ENCODE data around the gene MACROH2A1. TPM values are rescaled to one million over a fixed set of nuclear protein-coding genes. Genes with fewer than 3 reads are reported as not detected.

Gene MACROH2A1
- total and polyA plus RNA-seq, 5 donors: 128 to 160 (median 146) TPM

- no peaks in the 10 kb centered on the region for H3K9me3 ChIP-seq (ENCODE audit: control insufficient read depth, low read length)
- H3K27ac ChIP-seq (ENCODE audit: low read length): peak overlapping the region; percentile 3
- ATAC-seq (no peak), DNase-seq (no peak)
- intact Hi-C loops (cut with DNase I): no loop called here
- H3K27me3 ChIP-seq (ENCODE audit: control insufficient read depth, insufficient read depth): no peaks in the 10 kb centered on the region
- WGBS: 42% methylated on average over 4 of the region's 4 CpGs
- no peak overlapping the region for H3K4me3 ChIP-seq (ENCODE audit: low read length)
- peaks cover 48% of the 10 kb centered on the region for H3K4me1 ChIP-seq (ENCODE audit: control insufficient read depth, insufficient read depth, low read length)
These were observed 3.2 kb downstream of the MACROH2A1 start for GRCh38 chr5:135395866-135396265.

- 54% methylated on average over 5 of the region's 5 CpGs for WGBS
- Histone ChIP-seq H3K27me3 (ENCODE audit: control insufficient read depth, insufficient read depth) (no peaks in the 10 kb centered on the region), H3K9me3 (ENCODE audit: control insufficient read depth, low read length) (no peaks in the 10 kb centered on the region), H3K4me3 (ENCODE audit: low read length) (no peak overlapping the region), H3K4me1 (ENCODE audit: control insufficient read depth, insufficient read depth, low read length) (peaks cover 52% of the 10 kb centered on the region), H3K27ac (ENCODE audit: low read length) (peak overlapping the region; percentile 37)
- DNase-seq (no peak), ATAC-seq (no peak)
- intact Hi-C loops (cut with DNase I): no loop called here
These were observed 3.6 kb downstream of the MACROH2A1 start for GRCh38 chr5:135395451-135395850.

- DNase-seq (no peak), ATAC-seq (no peak)
- intact Hi-C loops (cut with DNase I): no loop called here
- Histone ChIP-seq H3K27me3 (ENCODE audit: control insufficient read depth, insufficient read depth) (no peaks in the 10 kb centered on the region), H3K9me3 (ENCODE audit: control insufficient read depth, low read length) (no peaks in the 10 kb centered on the region), H3K4me1 (ENCODE audit: control insufficient read depth, insufficient read depth, low read length) (peaks cover 57% of the 10 kb centered on the region), H3K4me3 (ENCODE audit: low read length) (no peak overlapping the region), H3K27ac (ENCODE audit: low read length) (peak overlapping the region; percentile 5)
- 63% methylated on average over 1 of the region's 1 CpG for WGBS
These were observed 4.9 kb downstream of the MACROH2A1 start for GRCh38 chr5:135394095-135394494.

- Histone ChIP-seq H3K4me3 (ENCODE audit: low read length) (no peak overlapping the region), H3K9me3 (ENCODE audit: control insufficient read depth, low read length) (no peaks in the 10 kb centered on the region), H3K27ac (ENCODE audit: low read length) (peak overlapping the region; percentile 5), H3K27me3 (ENCODE audit: control insufficient read depth, insufficient read depth) (no peaks in the 10 kb centered on the region), H3K4me1 (ENCODE audit: control insufficient read depth, insufficient read depth, low read length) (peaks cover 57% of the 10 kb centered on the region)
- ATAC-seq (no peak), DNase-seq (no peak)
- intact Hi-C loops (cut with DNase I): no loop called here
- whole genome bisulfite sequencing: 90% methylated on average over 3 of the region's 3 CpGs
These were observed 5.3 kb downstream of the MACROH2A1 start for GRCh38 chr5:135393691-135394090.

- H3K27me3 ChIP-seq (ENCODE audit: control insufficient read depth, insufficient read depth): no peaks in the 10 kb centered on the region
- DNase-seq (no peak), ATAC-seq (peak in 1 of 2 donors; percentile 15)
- intact Hi-C loops (cut with DNase I): no loop called here
- H3K4me1 ChIP-seq (ENCODE audit: control insufficient read depth, insufficient read depth, low read length): peaks cover 57% of the 10 kb centered on the region
- H3K4me3 ChIP-seq (ENCODE audit: low read length): no peak overlapping the region
- no peaks in the 10 kb centered on the region for H3K9me3 ChIP-seq (ENCODE audit: control insufficient read depth, low read length)
- 67% methylated on average over 1 of the region's 1 CpG for WGBS
- H3K27ac ChIP-seq (ENCODE audit: low read length): peak overlapping the region; percentile 31
These were observed 5.8 kb downstream of the MACROH2A1 start for GRCh38 chr5:135393229-135393628.

- ATAC-seq (peak; percentile 17 to 32), DNase-seq (no peak)
- no peak overlapping the region for H3K4me3 ChIP-seq (ENCODE audit: low read length)
- intact Hi-C loops (cut with DNase I): no loop called here
- H3K27ac ChIP-seq (ENCODE audit: low read length): peak overlapping the region; percentile 84
- H3K4me1 ChIP-seq (ENCODE audit: control insufficient read depth, insufficient read depth, low read length): peaks cover 59% of the 10 kb centered on the region
- H3K27me3 ChIP-seq (ENCODE audit: control insufficient read depth, insufficient read depth): no peaks in the 10 kb centered on the region
- WGBS: 74% methylated on average over 2 of the region's 2 CpGs
- H3K9me3 ChIP-seq (ENCODE audit: control insufficient read depth, low read length): no peaks in the 10 kb centered on the region
These were observed 6.8 kb downstream of the MACROH2A1 start for GRCh38 chr5:135392256-135392655.

GRCh38 chr5:135391869-135392255 lies 7.2 kb downstream of the MACROH2A1 start:
- Histone ChIP-seq H3K27ac (ENCODE audit: low read length) (peak overlapping the region; percentile 84), H3K27me3 (ENCODE audit: control insufficient read depth, insufficient read depth) (no peaks in the 10 kb centered on the region), H3K9me3 (ENCODE audit: control insufficient read depth, low read length) (no peaks in the 10 kb centered on the region), H3K4me1 (ENCODE audit: control insufficient read depth, insufficient read depth, low read length) (peaks cover 60% of the 10 kb centered on the region), H3K4me3 (ENCODE audit: low read length) (no peak overlapping the region)
- intact Hi-C loops (cut with DNase I): no loop called here
- DNase-seq (peak in 2 of 3 donors; percentile 66 to 68), ATAC-seq (peak; percentile 52 to 66)
- 61% methylated on average over 2 of the region's 2 CpGs for WGBS

- DNase-seq: no peak
- H3K27me3 ChIP-seq (ENCODE audit: control insufficient read depth, insufficient read depth): no peaks in the 10 kb centered on the region
- peak overlapping the region; percentile 84 for H3K27ac ChIP-seq (ENCODE audit: low read length)
- intact Hi-C loops (cut with DNase I): no loop called here
- no peaks in the 10 kb centered on the region for H3K9me3 ChIP-seq (ENCODE audit: control insufficient read depth, low read length)
- no peak for ATAC-seq
- 73% methylated on average over 6 of the region's 6 CpGs for WGBS
- peaks cover 63% of the 10 kb centered on the region for H3K4me1 ChIP-seq (ENCODE audit: control insufficient read depth, insufficient read depth, low read length)
- no peak overlapping the region for H3K4me3 ChIP-seq (ENCODE audit: low read length)
These were observed 7.7 kb downstream of the MACROH2A1 start for GRCh38 chr5:135391116-135391868.

- H3K4me1 ChIP-seq (ENCODE audit: control insufficient read depth, insufficient read depth, low read length): peaks cover 62% of the 10 kb centered on the region
- 94% methylated on average over 16 of the region's 16 CpGs for WGBS
These were observed 10.1 kb downstream of the MACROH2A1 start for GRCh38 chr5:135388860-135389435.

GRCh38 chr5:135387629-135387960 lies 11.4 kb downstream of the MACROH2A1 start:
- no peaks in the 10 kb centered on the region for H3K9me3 ChIP-seq (ENCODE audit: control insufficient read depth, low read length)
- H3K27me3 ChIP-seq (ENCODE audit: control insufficient read depth, insufficient read depth): no peaks in the 10 kb centered on the region
- ATAC-seq (no peak), DNase-seq (no peak)
- intact Hi-C loops (cut with DNase I): no loop called here
- H3K4me1 ChIP-seq (ENCODE audit: control insufficient read depth, insufficient read depth, low read length): peaks cover 59% of the 10 kb centered on the region
- H3K27ac ChIP-seq (ENCODE audit: low read length): peak overlapping the region; percentile 76
- no peak overlapping the region for H3K4me3 ChIP-seq (ENCODE audit: low read length)

More at GRCh38 chr5:135388860-135389435, 10.1 kb downstream of the MACROH2A1 start:
- H3K27ac ChIP-seq (ENCODE audit: low read length): no peak overlapping the region
- no peak overlapping the region for H3K4me3 ChIP-seq (ENCODE audit: low read length)
- DNase-seq (no peak), ATAC-seq (no peak)
- intact Hi-C loops (cut with DNase I): no loop called here
- H3K27me3 ChIP-seq (ENCODE audit: control insufficient read depth, insufficient read depth): no peaks in the 10 kb centered on the region
- no peaks in the 10 kb centered on the region for H3K9me3 ChIP-seq (ENCODE audit: control insufficient read depth, low read length)

- Histone ChIP-seq H3K27ac (ENCODE audit: low read length) (peak overlapping the region; percentile 78), H3K27me3 (ENCODE audit: control insufficient read depth, insufficient read depth) (no peaks in the 10 kb centered on the region), H3K4me3 (ENCODE audit: low read length) (no peak overlapping the region), H3K9me3 (ENCODE audit: control insufficient read depth, low read length) (no peaks in the 10 kb centered on the region), H3K4me1 (ENCODE audit: control insufficient read depth, insufficient read depth, low read length) (peaks cover 55% of the 10 kb centered on the region)
- 68% methylated on average over 8 of the region's 8 CpGs for WGBS
- ATAC-seq: peak; percentile 40 to 66
- intact Hi-C loops (cut with DNase I): no loop called here
- DNase-seq: peak in 1 of 3 donors; percentile 48
These were observed 12.0 kb downstream of the MACROH2A1 start for GRCh38 chr5:135386886-135387628.
